HepG2 (cell line): ENCODE data around the gene OLFM2. TPM values are rescaled to one million over a fixed set of nuclear protein-coding genes. Genes with fewer than 3 reads are reported as not detected.

Experiments
- ATAC-seq: fragments of 200-7000 bp; cut with Tn5 transposase; 3 replicates; pipeline ENCODE4 v1.9.1; 2020; ENCODE audit warnings: mild to moderate bottlenecking, moderate library complexity
- BruUV-seq: library from RNA; stranded (reverse); fragments of 400-500 nt; replicated peaks from 2 replicates; lab custom pipeline; 2021; lab: Mats Ljungman, UMichigan
- CTCF ChIA-PET: fragments of 300-600 bp; formaldehyde crosslinking; extraction: SDS; loops from one replicate; lab custom pipeline; 2021; ENCODE audit warnings: low total read pairs, inconsistent platforms, low intra/inter-chr PET ratio; lab: Yijun Ruan, JAX
- POLR2A ChIA-PET: fragments of 350-600 bp; sonication (Branson Sonifier 250); formaldehyde crosslinking; loops from one replicate; lab custom pipeline; 2020; ENCODE audit warnings: antibody characterized with exemption, inconsistent platforms; lab: Yijun Ruan, JAX
- DNase-seq: peaks from one replicate; pipeline ENCODE4 v3.0.0-alpha.2; 2015; ENCODE audit warnings: low spot score
- FAIRE-seq: peaks from 3 replicates; lab custom pipeline; 2011; peaks lifted over from hg19 to GRCh38; lab: Jason Lieb, UNC
- H2AFZ ChIP-seq: one replicate; pipeline ENCODE4 v1.6.1; 2011; ENCODE audit warnings: low read length, inconsistent platforms
- H3K27ac ChIP-seq: fragments of 300-600 bp; 3 replicates; pipeline ENCODE4 v1.8.0; 2011; ENCODE audit warnings: mixed run types, mild to moderate bottlenecking, mixed read lengths, low read length, inconsistent platforms; ENCODE audit not compliant: insufficient read depth; ENCODE audit errors: extremely low read length
- H3K27me3 ChIP-seq, 2 experiments: fragments of 200-600 bp in 1 of 2; 2 replicates in 1 of 2; 3 replicates in 1 of 2; pipeline versions ENCODE4 v1.6.0 to v1.8.0; 2011; ENCODE audit warnings: low read length in 2 of 2, mild to moderate bottlenecking in 2 of 2, moderate library complexity in 2 of 2, inconsistent platforms in 1 of 2; ENCODE audit not compliant: insufficient read depth in 2 of 2, control insufficient read depth in 1 of 2
- H3K36me3 ChIP-seq, 2 experiments: fragments of 200-600 bp in 1 of 2; replicated peaks in 1 of 2; 2 replicates in 1 of 2; 3 replicates in 1 of 2; pipeline versions ENCODE4 v1.5.1 to v1.8.0; 2011; ENCODE audit warnings: low read length in 2 of 2, inconsistent platforms in 1 of 2; ENCODE audit not compliant: insufficient read depth in 2 of 2, control insufficient read depth in 1 of 2
- H3K4me1 ChIP-seq: 2 replicates; pipeline ENCODE4 v1.5.1; 2012; ENCODE audit warnings: low read length, inconsistent platforms; ENCODE audit not compliant: insufficient read depth
- H3K4me2 ChIP-seq: 2 replicates; pipeline ENCODE4 v1.6.0; 2011; ENCODE audit warnings: low read depth, low read length, inconsistent platforms
- H3K4me3 ChIP-seq, 3 experiments: fragments of 200-600 bp in 1 of 3; sonication (generic), shearing (Covaris generic) in 1 of 3; replicated peaks in 1 of 3; 2 replicates each; pipeline ENCODE4 v1.5.1; 2011 to 2016; ENCODE audit warnings: low read length in 3 of 3, inconsistent platforms in 2 of 3, low read depth in 2 of 3, mild to moderate bottlenecking in 2 of 3, control low read depth in 1 of 3, mixed read lengths in 1 of 3; ENCODE audit not compliant: insufficient read depth in 1 of 3
- H3K79me2 ChIP-seq: one replicate; pipeline ENCODE4 v1.6.1; 2011; ENCODE audit warnings: low read length, inconsistent platforms; ENCODE audit not compliant: insufficient read depth
- H3K9ac ChIP-seq: 2 replicates; pipeline ENCODE4 v1.6.0; 2011; ENCODE audit warnings: mild to moderate bottlenecking, low read depth, low read length, inconsistent platforms; ENCODE audit not compliant: insufficient read depth
- H3K9me3 ChIP-seq: 2 replicates; pipeline ENCODE4 v1.5.1; 2012; ENCODE audit warnings: mild to moderate bottlenecking, low read length
- H4K20me1 ChIP-seq: 2 replicates; pipeline ENCODE4 v1.6.0; 2011; ENCODE audit warnings: inconsistent platforms, mild to moderate bottlenecking, low read length, moderate library complexity; ENCODE audit not compliant: insufficient read depth
- CBX2 ChIP-seq, 2 experiments: fragments of 200-600 bp in 1 of 2; sonication (generic); formaldehyde crosslinking in 1 of 2; IDR thresholded peaks; 2 replicates each; pipeline versions ENCODE4 v1.7.0 to v1.8.1; 2018 to 2022; ENCODE audit warnings: low read depth in 2 of 2, low read length in 1 of 2, mild to moderate bottlenecking in 1 of 2, missing genetic modification reagents in 1 of 2
- GTF3A ChIP-seq: sonication (generic); formaldehyde crosslinking; conservative IDR thresholded peaks from 2 replicates; pipeline ENCODE4 v1.4.0; 2020; ENCODE audit warnings: mild to moderate bottlenecking, missing genetic modification reagents
- MEIS1 ChIP-seq: sonication (generic); formaldehyde crosslinking; IDR thresholded peaks from 2 replicates; pipeline ENCODE4 v1.9.0; 2021; ENCODE audit warnings: mild to moderate bottlenecking, missing genetic modification reagents, moderate library complexity, borderline replicate concordance
- NCOA5 ChIP-seq: sonication (generic); formaldehyde crosslinking; IDR thresholded peaks from 2 replicates; pipeline ENCODE4 v1.4.0; 2020; ENCODE audit warnings: missing genetic modification reagents
- SP1 ChIP-seq, 2 experiments: fragments of 450-650 bp in 1 of 2; sonication (generic) in 1 of 2; formaldehyde crosslinking in 1 of 2; IDR thresholded peaks; 2 replicates each; pipeline versions ENCODE4 v1.4.0 to v1.6.1; 2016 to 2020; ENCODE audit warnings: missing genetic modification reagents in 1 of 2
- SRY ChIP-seq: sonication (generic); formaldehyde crosslinking; IDR thresholded peaks from 2 replicates; pipeline ENCODE4 v1.8.0; 2022; ENCODE audit warnings: mild to moderate bottlenecking, missing genetic modification reagents
- ZNF296 ChIP-seq: sonication (generic); formaldehyde crosslinking; conservative IDR thresholded peaks from 2 replicates; pipeline ENCODE4 v1.5.0; 2020; ENCODE audit warnings: mild to moderate bottlenecking, missing genetic modification reagents
- ZNF460 ChIP-seq: sonication (generic); formaldehyde crosslinking; IDR thresholded peaks from 2 replicates; pipeline ENCODE4 v1.5.1; 2020; ENCODE audit warnings: missing genetic modification reagents, mild to moderate bottlenecking, borderline replicate concordance
- ZNF629 ChIP-seq: sonication (generic); formaldehyde crosslinking; conservative IDR thresholded peaks from 2 replicates; pipeline ENCODE4 v1.5.0; 2020; ENCODE audit warnings: missing genetic modification reagents
- ZNF674 ChIP-seq: sonication (generic); formaldehyde crosslinking; IDR thresholded peaks from 2 replicates; pipeline ENCODE4 v1.5.0; 2020; ENCODE audit warnings: low read depth, mild to moderate bottlenecking, missing genetic modification reagents
- WGBS: methylation state at CpG from one replicate; pipeline ENCODE4 v1.1.6; 2017; ENCODE audit warnings: low lambda C conversion rate; 5-methylcytosine and 5-hydroxymethylcytosine counted together
- in situ Hi-C: cut with HindIII; loops from 2 replicates; pipeline ENCODE4 v1.10.0; 2017; ENCODE audit warnings: low pct_unique_long_range_greater_than_20kb; ENCODE audit not compliant: extremely low pct_ligation_motif_present
- intact Hi-C: fragments of 100-400 bp; cut with micrococcal nuclease; formaldehyde crosslinking; loops from one replicate; pipeline ENCODE4 v1.10.0; 2022; ENCODE audit not compliant: unreplicated experiment
- polyA plus RNA-seq, 8 experiments: library from polyadenylated mRNA; depleted of rRNA in 3 of 8; stranded (reverse) in 7 of 8; unstranded in 1 of 8; fragments of >200 nt; fragmentation: Illumina TruSeq in 4 of 8; extraction: Trizol in 4 of 8; gene quantifications; 2 replicates each; pipeline versions ENCODE4 v1.2.1 to v1.2.3, GENCODE V29; 2011 to 2016; ENCODE audit warnings: low read depth in 4 of 8, missing spikeins in 1 of 8, mixed read lengths in 1 of 8; ENCODE audit not compliant: insufficient read depth in 1 of 8
- total RNA-seq, 5 experiments: library from RNA; depleted of rRNA; stranded (reverse); fragments of >200 nt; fragmentation: Illumina TruSeq; extraction: Trizol; gene quantifications; 2 replicates each; pipeline ENCODE4 v1.2.3, GENCODE V29; 2016; ENCODE audit warnings: low read depth in 1 of 5
- TF ChIP-seq, protein P1 (sequence below): fragments of 450-650 bp; IDR thresholded peaks from 2 replicates; pipeline ENCODE4 v1.6.1; 2017
- TF ChIP-seq, protein P2 (sequence below): sonication (generic); formaldehyde crosslinking; IDR thresholded peaks from 2 replicates; pipeline ENCODE4 v1.8.0; 2022; ENCODE audit warnings: missing genetic modification reagents, mild to moderate bottlenecking, borderline replicate concordance
- TF ChIP-seq, protein P3 (sequence below): IDR thresholded peaks from 2 replicates; pipeline ENCODE4 v1.6.1; 2018; ENCODE audit warnings: missing genetic modification reagents
- TF ChIP-seq, protein P4 (sequence below): sonication (generic); formaldehyde crosslinking; IDR thresholded peaks from 2 replicates; pipeline ENCODE4 v1.8.0; 2022; ENCODE audit warnings: missing genetic modification reagents, mild to moderate bottlenecking, inconsistent platforms, borderline replicate concordance

The OLFM2 gene
- total and polyA plus RNA-seq, 2 of the 13 experiments (the other 11 are each of a cell fraction or from before 2014, with no cell fraction given): 0.20 to 0.51 TPM

DNA sequence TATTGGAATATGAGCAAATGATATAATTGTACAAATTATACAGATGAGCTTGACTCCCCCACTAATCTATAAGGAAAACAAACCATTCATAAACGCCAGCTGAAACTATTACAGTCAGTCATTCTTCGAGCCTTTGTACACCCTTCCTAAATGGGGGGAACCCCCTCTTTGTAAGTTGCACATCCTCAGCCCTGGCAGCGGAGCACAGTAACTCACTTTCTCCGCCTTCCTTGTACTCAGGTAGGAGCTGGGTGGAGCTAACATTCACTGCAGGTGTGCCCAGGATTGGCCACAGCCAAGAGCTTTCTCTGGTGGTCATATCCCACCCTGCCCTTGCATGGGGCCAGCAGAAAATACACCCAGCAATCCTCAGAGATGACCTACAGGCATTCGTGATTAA is 72.6 kb downstream of the OLFM2 start:
- Histone ChIP-seq H3K4me3 (no peak overlapping the region), H3K4me2 (no peak overlapping the region), H3K4me1 (no peaks in the 10 kb centered on the region), H3K27ac (no peak overlapping the region), H3K9me3 (no peaks in the 10 kb centered on the region), H3K36me3 (no peaks in the 10 kb centered on the region), H3K79me2 (no peaks in the 10 kb centered on the region), H3K9ac (no peak overlapping the region), H4K20me1 (no peaks in the 10 kb centered on the region), H2AFZ (no peak overlapping the region), H3K27me3 (peaks cover 4 to 26% of the 10 kb centered on the region in 2 experiments; a peak in 4 of 5 replicates)
- DNase-seq (no peak), FAIRE-seq (no peak), ATAC-seq (no peak)
- in situ Hi-C loops (no loop called here), intact Hi-C loops (no loop called here)
- no peak for TF ChIP-seq ZNF296 (CRISPR knock-in tag)
- TF ChIP-seq ZNF460 (CRISPR knock-in tag): no peak
- TF ChIP-seq, protein P1, sequence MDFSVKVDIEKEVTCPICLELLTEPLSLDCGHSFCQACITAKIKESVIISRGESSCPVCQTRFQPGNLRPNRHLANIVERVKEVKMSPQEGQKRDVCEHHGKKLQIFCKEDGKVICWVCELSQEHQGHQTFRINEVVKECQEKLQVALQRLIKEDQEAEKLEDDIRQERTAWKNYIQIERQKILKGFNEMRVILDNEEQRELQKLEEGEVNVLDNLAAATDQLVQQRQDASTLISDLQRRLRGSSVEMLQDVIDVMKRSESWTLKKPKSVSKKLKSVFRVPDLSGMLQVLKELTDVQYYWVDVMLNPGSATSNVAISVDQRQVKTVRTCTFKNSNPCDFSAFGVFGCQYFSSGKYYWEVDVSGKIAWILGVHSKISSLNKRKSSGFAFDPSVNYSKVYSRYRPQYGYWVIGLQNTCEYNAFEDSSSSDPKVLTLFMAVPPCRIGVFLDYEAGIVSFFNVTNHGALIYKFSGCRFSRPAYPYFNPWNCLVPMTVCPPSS: no peak
- no peak for TF ChIP-seq NCOA5 (CRISPR knock-in tag)
- no TSS peak for BruUV-seq
- ChIA-PET CTCF (no interaction called here), POLR2A (no interaction called here)
- 35% methylated on average over 5 of the region's 5 CpGs for WGBS

DNA sequence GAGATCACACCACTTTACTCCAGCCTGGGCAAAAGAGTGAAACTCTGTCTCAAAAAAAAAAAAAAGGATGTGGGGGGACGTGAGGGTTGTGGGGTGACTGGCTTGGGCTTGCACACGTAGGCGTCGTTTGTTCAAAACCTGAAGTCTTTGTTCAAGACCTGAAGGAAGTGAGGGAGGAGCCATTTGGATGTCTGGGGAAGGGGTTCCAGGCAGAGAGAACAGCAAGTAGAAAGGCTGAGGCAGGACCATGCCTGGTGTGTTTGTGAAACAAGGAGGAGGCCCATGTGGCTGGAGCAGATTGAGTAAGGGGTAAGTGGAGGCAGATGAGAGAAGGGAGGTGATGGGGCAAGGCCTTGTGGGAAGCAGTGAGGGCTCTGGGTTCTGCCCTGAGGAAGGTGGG is 73.4 kb downstream of the OLFM2 start:
- POLR2A ChIA-PET: no interaction called here
- no peak for DNase-seq
- WGBS: 37% methylated on average over 4 of the region's 4 CpGs
- in situ Hi-C loops: no loop called here
- peaks cover 4 to 26% of the 10 kb centered on the region in 2 experiments; a peak in 4 of 5 replicates for H3K27me3 ChIP-seq
- no peaks in the 10 kb centered on the region for H3K9me3 ChIP-seq
- no peak for FAIRE-seq
- no peak overlapping the region for H3K4me2 ChIP-seq
- no peak overlapping the region for H3K4me3 ChIP-seq
- CTCF ChIA-PET: no interaction called here
- H2AFZ ChIP-seq: no peak overlapping the region
- H3K4me1 ChIP-seq: no peaks in the 10 kb centered on the region
- no peaks in the 10 kb centered on the region for H3K36me3 ChIP-seq
- no peak overlapping the region for H3K27ac ChIP-seq
- no peaks in the 10 kb centered on the region for H3K79me2 ChIP-seq
- ATAC-seq: no peak
- TF ChIP-seq GTF3A (CRISPR knock-in tag) (no peak), MEIS1 (no peak), ZNF629 (CRISPR knock-in tag) (no peak), ZNF674 (CRISPR knock-in tag) (no peak), CBX2 (IDR thresholded peaks at IDR 0.05; ENCODE audit: low read depth, low read length) (no peak), CBX2 (CRISPR knock-in tag; IDR thresholded peaks at IDR 0.05; ENCODE audit: low read depth) (no peak), SRY (CRISPR knock-in tag) (no peak), SP1 (IDR thresholded peaks at IDR 0.05) (no peak), SP1 (CRISPR knock-in tag; IDR thresholded peaks at IDR 0.05) (no peak)
- TF ChIP-seq, protein P2, sequence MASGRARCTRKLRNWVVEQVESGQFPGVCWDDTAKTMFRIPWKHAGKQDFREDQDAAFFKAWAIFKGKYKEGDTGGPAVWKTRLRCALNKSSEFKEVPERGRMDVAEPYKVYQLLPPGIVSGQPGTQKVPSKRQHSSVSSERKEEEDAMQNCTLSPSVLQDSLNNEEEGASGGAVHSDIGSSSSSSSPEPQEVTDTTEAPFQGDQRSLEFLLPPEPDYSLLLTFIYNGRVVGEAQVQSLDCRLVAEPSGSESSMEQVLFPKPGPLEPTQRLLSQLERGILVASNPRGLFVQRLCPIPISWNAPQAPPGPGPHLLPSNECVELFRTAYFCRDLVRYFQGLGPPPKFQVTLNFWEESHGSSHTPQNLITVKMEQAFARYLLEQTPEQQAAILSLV (CRISPR knock-in tag): no peak
- TF ChIP-seq, protein P3, sequence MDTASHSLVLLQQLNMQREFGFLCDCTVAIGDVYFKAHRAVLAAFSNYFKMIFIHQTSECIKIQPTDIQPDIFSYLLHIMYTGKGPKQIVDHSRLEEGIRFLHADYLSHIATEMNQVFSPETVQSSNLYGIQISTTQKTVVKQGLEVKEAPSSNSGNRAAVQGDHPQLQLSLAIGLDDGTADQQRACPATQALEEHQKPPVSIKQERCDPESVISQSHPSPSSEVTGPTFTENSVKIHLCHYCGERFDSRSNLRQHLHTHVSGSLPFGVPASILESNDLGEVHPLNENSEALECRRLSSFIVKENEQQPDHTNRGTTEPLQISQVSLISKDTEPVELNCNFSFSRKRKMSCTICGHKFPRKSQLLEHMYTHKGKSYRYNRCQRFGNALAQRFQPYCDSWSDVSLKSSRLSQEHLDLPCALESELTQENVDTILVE (CRISPR knock-in tag): no peak
- TF ChIP-seq, protein P4, sequence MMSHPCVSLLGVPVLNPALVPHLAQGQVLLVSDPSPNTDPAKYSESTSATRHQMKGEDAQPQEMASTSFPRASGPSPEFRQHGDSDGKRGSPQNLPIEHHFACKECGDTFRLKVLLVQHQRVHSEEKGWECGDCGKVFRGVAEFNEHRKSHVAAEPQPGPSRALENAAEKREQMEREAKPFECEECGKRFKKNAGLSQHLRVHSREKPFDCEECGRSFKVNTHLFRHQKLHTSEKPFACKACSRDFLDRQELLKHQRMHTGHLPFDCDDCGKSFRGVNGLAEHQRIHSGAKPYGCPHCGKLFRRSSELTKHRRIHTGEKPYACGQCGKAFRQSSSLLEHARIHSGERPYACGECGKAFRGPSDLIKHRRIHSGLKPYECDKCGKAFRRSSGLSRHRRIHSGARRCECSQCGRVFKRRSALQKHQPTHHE (CRISPR knock-in tag): no peak
- no TSS peak for BruUV-seq
- H4K20me1 ChIP-seq: no peaks in the 10 kb centered on the region
- no peak overlapping the region for H3K9ac ChIP-seq
- intact Hi-C loops: no loop called here
